Subcutaneous adipose tissue (tissue), 4 donors: ENCODE measurements around the gene ZNF57. TPM values are rescaled to one million over a fixed set of nuclear protein-coding genes. Genes with fewer than 3 reads are reported as not detected.

Experiments used
- total RNA-seq, 4 donors: library from RNA; depleted of rRNA; stranded (reverse); fragments of >200 nt; gene quantifications; one replicate each; pipeline ENCODE4 v1.1.0, GENCODE V29; 2016
- TF ChIP-seq, protein P1 (sequence below): fragments of 450-650 bp; IDR thresholded peaks from one replicate; pipeline ENCODE4 v1.5.1; 2016; ENCODE audit warnings: low read depth, mild to moderate bottlenecking, control low read depth, antibody characterized with exemption, moderate library complexity

ZNF57 gene
- total RNA-seq, 4 donors from 2014 or later: 2.9 to 5.5 (median 3.5) TPM

- TF ChIP-seq, protein P1, sequence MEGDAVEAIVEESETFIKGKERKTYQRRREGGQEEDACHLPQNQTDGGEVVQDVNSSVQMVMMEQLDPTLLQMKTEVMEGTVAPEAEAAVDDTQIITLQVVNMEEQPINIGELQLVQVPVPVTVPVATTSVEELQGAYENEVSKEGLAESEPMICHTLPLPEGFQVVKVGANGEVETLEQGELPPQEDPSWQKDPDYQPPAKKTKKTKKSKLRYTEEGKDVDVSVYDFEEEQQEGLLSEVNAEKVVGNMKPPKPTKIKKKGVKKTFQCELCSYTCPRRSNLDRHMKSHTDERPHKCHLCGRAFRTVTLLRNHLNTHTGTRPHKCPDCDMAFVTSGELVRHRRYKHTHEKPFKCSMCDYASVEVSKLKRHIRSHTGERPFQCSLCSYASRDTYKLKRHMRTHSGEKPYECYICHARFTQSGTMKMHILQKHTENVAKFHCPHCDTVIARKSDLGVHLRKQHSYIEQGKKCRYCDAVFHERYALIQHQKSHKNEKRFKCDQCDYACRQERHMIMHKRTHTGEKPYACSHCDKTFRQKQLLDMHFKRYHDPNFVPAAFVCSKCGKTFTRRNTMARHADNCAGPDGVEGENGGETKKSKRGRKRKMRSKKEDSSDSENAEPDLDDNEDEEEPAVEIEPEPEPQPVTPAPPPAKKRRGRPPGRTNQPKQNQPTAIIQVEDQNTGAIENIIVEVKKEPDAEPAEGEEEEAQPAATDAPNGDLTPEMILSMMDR: no peak
Measured at GRCh38 chr19:2942928-2943640, 42.4 kb downstream of the ZNF57 start.

GRCh38 chr19:2944403-2944774 is 43.7 kb downstream of the ZNF57 start:
- TF ChIP-seq, protein P1: no peak

DNA sequence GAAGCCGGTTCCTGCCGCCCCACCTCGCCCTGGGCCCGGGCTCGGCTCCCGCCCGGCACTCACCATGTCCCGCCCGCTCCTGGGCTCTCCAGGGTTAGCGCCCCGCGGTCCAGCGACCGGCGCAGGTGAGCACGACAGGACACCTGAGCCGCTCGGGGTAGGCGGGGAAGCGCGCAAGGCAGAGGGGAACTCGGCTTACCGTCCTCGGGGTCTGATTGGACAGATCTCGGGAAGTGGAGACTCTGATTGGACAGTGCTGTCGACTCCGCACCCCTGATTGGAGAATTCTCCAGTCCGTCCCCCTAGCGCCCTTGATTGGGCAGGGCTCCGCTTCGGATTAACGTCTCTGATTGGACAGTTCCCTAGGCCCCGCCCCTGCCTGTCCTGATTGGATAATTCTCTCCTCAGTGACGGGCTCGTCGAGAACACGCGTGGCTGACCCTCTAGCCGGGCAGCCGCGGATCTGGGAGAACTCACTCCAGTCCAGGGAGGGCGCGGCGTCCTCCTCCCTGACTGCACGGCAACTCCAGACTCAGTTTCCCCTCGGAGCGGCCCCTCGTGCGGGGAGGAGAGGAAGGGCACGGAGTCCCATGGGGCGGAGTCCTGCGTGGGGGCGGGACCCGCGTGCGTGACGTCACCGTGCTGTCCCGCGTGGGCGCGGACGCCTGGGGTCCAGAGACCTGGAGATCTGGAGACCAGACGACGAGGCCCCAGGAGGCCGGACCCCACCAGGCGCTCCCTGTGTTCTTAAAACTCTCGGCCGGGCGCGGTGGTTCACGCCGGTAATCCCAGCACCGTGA is 44.2 kb downstream of the ZNF57 start, which contains the start of gene ZNF77:
Gene ZNF77, minus strand, starts transcription at position 197 of the 800 bp plus-strand sequence. Its CDS starts 131 bp downstream, at position 66.
- TF ChIP-seq, protein P1: no peak

DNA sequence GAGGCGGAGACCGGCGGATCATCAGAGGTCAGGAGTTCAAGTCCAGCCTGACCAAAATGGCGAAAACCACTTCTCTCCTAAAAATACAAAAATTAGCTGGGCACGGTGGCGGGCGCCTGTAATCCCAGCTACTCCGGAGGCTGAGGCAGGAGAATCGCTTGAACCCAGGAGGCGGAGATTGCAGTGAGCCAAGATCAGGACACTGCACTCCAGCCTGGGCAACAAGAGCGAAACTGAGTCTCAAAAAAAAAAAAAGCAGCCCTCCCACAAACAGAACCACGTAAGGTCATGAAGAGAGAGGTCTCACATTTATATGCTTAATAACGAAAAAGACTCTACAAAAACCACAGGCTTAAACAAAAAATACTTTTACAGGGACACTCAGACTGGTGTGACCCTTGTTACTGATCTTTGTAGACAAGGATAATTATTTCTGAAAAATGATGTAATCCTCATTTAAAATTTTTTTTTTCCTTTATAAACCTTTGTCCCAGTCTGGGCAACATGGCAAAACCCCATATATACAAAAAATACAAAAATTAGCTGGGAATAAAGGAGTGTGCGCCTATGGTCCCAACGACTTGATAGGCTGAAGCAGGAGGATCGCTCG is 45.0 kb downstream of the ZNF57 start:
- TF ChIP-seq, protein P1: no peak

DNA sequence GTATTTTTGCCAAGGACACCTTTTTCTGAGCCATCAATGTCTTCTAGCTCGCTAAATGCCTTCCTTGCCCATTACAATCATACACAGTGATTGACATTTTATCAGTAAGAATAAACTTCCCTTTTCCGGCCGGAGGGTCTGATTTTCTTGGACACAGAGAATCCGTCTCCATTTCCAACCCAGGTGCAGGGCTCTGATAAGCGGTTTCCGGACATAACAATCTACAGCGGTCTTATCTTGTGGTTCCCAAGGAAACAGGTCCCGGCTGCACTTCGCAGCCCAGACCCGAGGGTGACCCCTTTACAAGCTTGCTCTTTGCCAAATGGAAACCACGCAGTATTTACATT is 49.2 kb downstream of the ZNF57 start:
- TF ChIP-seq, protein P1: no peak

DNA sequence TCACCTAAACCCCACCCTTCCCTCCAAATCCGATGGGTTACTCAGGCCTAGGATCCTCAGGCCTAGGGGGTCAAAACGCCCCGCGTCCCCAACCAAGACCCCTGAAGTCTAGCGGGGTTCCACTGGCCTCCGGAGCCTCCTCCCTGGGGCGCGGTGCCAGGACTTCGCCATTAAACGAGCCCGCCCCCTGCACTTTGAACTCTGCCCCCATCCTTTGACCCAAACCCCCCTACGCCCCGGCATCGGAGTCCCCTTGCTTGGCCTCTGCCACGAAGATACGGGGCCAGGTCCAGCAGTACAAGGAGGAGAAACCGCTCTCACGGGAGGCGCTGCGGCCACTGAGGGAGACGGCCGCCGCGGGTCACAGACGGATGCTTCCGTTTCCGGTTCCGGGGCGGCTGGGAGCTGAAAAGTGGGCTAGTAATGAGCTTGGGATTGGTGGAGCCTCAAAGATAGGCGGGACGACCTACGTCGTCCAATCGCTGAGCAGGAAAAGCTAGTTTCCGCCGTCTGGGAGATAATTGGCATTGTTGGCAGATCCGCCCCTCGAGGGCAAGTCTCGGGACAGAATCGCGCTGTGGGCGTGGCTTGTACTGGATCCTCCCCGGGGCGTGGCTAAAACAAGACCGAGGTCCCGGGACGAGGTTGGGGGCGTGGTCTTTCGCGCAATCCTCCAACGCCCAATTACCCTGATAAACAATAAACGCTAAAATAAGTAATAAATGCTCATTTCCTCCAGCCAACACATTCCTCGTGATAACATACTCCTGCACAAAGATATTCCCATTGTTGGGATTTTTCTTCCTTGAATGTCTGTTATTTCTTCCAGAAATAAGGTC is 49.8 kb downstream of the ZNF57 start:
- TF ChIP-seq, protein P1: no peak
